ENCODE results near the gene ADTRP.

The ADTRP gene

GRCh38 chr6:11724286-11724685, 54.3 kb downstream of the ADTRP start:
- DNase-seq (ENCODE audit: low read depth in 2 of 2), result no peak

DNA sequence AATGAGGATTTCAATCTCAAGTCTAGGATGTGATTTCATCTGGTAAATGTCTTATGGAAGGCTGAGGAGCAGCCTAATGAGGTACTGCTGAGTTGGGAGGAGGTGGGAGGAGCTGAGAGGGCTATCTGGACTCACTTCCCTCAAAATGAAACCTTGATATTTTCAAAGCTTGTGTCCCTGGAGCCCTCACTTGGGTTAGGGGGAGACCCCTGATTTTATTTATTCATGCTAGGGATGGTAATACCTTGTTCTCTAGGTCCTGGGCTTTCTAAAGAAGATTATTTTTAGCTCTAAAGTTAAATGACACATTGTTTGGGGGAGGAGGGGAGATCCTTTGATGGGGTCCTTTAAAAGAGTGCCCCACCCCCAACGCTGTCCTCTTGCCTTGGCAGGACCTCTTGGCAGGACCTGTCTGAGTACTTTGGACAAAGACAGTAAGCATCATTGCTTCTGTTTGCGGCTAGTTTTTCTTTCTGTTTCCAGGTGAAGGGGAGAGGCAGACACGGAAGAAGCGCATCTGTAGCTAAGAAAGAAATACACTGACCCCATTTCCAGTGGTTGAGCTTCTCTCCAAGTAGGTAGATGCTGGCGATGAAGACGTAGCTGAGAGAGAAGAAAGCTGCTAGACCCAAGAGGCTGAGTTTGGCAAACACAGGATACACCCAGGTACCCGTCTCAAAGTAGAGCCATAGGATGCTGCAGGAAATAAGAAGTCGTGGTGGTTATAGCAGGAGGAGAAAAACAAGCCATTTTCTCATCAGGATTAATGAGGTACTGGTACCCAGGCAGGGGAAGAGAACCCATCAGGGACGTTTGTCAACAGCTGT, 55.6 kb downstream of the ADTRP start:
- no peak for DNase-seq (ENCODE audit: low read depth in 2 of 2)

- DNase-seq (ENCODE audit: low read depth in 2 of 2), result no peak
Measured at GRCh38 chr6:11722220-11722619, 56.4 kb downstream of the ADTRP start.

GRCh38 chr6:11718463-11718862, 60.1 kb downstream of the ADTRP start:
- DNase-seq (ENCODE audit: low read depth in 2 of 2), result no peak

DNA sequence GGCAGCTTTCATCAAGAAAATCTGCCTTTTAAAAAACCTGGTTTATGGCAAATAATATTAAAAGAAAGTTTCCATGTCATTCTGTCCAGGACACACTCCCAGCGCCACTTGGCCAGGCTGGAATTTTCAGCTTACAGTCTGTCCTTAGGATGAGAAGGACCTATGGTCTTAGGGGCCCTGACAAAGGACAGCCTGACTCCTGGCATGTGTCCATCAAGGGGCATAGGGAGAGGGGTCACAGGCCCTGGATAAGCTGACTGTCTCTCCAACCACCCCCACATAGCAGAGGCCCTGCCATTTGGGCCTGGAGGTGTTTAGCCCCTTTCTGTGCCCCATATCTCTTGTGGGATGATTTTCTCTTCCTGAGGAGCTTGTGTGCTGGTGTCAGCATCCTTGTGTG, 60.6 kb downstream of the ADTRP start:
- no peak for DNase-seq (ENCODE audit: low read depth in 2 of 2)

DNA sequence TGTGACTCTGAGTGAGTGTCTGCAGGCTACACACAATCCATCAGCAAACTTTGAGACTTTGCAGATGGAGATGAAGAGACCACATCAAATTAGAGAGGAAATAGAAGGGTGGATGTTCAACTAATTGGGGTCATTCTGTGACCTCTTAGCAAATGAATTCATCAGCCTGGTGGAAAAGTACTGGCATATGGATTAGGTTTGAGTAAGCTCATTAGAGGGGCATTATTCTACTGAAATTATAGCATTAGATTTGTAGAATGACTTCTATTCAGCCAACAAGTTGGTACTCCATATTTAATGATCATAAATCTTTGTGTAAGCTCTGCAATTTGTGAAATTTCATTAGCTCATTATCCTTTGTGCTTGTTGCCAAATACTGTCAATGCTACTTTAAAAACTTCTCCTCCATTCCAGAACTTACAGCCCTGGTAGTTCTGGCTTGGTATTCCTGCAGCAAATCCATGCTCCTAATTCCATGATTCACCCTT, 63.8 kb downstream of the ADTRP start:
- no peak for DNase-seq (ENCODE audit: low read depth in 2 of 2)

DNA sequence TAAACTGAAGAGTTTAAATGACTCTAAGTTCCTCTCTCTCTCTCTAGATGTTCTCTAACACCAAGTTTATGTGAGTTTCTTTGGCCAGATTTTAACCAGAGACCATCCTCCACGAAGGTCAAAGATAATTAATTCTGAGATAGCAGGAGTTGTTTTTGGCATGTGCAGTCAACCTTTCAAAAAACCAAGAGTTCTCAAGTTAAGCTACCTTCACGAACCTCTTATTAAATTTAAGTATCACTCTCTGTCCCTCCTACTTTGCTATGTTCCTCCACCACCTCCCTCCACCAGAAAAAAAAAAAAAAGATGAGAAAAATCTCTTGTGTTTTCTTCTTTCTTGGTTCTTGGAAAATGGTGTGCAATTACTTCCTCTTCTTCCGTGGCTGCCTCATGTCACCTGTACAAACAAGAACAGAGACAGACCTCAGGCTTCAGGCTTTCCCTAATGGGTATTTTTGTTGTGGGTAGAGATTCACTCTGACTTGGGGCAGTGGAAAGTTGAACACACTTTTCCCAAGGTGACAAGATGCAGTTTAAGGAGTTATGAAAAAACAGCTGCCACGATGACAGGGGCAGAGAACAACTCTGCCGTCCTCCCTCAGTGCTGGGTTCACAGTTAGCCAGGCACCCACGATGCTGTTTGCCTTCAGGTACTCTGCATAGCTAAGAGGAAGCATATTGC, 64.3 kb downstream of the ADTRP start:
- DNase-seq (ENCODE audit: low read depth in 2 of 2), result no peak

- DNase-seq (ENCODE audit: low read depth in 2 of 2), result no peak
Measured at GRCh38 chr6:11712760-11713159, 65.8 kb downstream of the ADTRP start.

DNA sequence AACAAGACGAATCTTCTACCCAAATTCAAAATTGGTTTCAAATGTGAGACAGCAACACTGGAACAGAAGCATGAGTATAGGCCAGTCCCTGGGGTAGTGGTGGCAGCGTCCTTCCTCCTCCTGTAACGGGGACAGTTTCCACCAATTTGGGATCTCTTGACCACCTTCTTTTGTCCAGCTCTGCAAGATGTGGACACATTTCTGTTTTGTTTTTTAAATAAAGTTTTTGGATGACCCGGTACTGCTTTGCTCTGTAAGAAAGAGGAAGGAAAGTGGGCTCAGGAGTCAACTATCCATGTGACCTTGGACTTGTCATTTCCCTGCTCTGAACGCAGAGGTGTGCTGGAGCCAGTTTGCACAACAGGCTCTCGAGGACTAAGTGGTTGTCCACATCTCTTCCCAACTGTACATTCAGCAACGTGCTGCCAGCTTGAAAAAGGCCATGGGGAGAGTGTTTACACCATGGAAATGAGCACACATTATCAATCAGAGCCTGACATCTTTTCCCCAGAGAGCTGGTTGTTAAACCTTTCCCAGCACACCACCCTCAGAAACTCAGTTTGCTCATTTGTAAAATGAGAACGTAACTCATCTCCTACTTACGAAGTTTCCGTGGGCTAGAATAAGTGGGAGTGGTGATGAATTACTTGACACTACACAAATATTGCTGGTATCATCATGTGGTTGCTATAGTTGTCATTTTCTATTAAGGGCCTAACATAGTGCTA, 66.5 kb downstream of the ADTRP start:
- DNase-seq (ENCODE audit: low read depth in 2 of 2), result no peak

DNA sequence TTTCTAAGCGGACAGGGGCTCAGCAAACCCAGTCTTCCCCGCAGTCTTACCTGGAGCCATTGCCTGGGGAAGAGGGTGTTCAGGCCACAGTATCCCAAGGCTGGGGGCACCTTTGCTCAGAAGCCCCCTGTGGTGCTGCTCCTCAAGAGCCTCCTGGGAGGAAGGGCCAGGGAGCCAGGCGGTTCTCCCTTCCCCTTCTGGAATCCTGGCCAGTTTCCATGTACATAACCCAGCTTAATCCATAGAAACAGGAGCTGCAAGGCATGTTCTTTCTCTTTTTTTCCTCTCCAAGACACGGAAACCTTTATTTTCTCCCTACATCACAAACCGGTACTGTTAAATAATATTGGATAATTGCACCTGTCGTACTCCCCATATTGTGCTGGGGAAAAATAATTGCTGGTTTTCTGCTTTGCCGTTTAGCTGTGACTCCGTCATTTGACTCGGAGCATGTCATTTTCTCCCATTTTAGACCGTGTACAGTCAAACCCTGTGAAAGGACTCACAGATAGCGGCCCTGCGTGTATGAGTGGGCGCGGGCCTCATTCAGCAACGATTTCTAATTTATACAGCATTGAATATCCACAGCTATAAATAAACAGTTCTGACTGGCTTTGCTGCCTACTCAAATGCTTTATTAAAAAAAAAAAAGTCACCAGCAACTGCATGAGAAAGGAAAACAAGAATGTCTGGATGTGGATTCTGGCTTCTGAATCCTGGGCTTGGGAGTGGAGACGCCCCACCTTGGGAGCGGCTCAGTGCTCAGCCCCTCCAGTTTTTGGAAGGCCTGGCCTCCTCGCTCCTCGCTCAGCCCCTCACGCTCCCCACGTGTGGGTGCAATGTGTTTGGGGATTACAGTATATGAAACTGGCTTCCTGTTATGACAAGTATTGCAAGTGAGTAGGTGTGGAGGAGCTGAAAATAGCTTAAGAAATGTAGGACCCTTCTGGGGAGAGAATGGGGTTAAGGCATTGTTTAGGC, 67.3 kb downstream of the ADTRP start:
- no peak for DNase-seq (ENCODE audit: low read depth in 2 of 2)

DNA sequence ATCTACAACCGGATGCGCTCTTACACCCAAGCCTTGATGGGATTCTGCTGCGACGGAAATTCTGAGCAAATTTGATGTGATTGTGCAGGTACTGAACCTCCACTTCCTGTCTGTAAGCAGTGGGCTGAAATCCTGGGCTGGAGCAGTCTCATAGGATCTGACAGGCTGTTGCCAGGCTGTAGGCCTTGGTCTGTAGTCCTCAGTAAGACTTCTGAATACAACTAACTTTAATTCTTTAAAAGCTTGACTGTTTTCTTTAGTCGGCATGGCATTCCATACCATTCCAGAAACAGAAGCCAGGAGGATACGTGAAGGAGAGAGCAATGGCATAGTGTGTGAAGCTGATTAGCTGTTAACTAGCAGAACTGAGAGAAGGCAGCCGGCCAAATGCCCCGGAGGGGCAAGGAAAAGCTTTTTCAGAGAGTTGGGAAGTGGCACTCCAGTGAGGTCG, 68.3 kb downstream of the ADTRP start:
- peak in 1 of 2 donors; percentile 24 for DNase-seq (ENCODE audit: low read depth in 2 of 2)

DNA sequence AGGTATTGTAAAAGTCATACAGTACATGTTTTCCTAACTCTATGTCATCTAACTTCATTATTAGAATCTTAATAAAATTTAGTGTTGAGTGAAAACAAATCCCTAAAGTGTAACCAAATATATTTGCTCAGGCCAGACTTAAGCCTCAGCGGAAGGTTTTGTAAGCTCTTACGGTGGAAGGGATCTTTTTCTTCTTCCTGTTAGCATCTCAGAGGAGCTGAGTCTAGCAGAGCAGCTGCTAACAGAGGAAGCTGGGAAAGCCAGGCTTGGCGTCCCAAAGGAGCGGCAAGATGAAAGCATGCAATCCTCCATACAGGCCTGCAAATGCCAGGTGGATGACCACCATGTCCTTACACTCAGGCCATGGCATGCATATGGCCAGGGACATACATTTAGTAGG, 72.4 kb downstream of the ADTRP start:
- no peak for DNase-seq (ENCODE audit: low read depth in 2 of 2)

- no peak for DNase-seq (ENCODE audit: low read depth in 2 of 2)
Measured at GRCh38 chr6:11705483-11705882, 73.1 kb downstream of the ADTRP start.

- no peak for DNase-seq (ENCODE audit: low read depth in 2 of 2)
Measured at GRCh38 chr6:11705069-11705468, 73.5 kb downstream of the ADTRP start.

- no peak for DNase-seq (ENCODE audit: low read depth in 2 of 2)
Measured at GRCh38 chr6:11703725-11704124, 74.9 kb downstream of the ADTRP start.

- DNase-seq (ENCODE audit: low read depth in 2 of 2), result no peak
Measured at GRCh38 chr6:11702500-11703130, 76.0 kb downstream of the ADTRP start.

- DNase-seq (ENCODE audit: low read depth in 2 of 2), result no peak
Measured at GRCh38 chr6:11702089-11702488, 76.5 kb downstream of the ADTRP start.

DNA sequence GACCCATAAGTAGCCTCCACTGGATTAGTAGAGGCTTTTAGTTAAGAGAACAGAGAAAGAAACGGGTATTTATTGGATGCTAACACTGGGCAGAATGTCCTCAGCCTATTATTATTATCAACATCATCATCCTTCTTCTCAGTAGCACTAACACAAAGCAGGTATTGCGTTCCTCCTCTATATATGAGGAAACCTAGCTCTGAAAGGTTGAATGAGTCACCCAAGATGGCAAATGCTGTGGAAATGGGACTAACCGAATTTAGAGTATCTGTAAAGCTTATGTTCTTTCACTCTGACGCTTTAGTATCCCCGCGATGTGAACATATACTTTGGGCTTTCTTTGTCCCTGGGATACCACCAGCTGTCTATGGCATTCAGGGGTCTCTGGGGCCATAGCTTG, 77.0 kb downstream of the ADTRP start:
- no peak for DNase-seq (ENCODE audit: low read depth in 2 of 2)

- no peak for DNase-seq (ENCODE audit: low read depth in 2 of 2)
Measured at GRCh38 chr6:11700118-11700718, 78.4 kb downstream of the ADTRP start.

DNA sequence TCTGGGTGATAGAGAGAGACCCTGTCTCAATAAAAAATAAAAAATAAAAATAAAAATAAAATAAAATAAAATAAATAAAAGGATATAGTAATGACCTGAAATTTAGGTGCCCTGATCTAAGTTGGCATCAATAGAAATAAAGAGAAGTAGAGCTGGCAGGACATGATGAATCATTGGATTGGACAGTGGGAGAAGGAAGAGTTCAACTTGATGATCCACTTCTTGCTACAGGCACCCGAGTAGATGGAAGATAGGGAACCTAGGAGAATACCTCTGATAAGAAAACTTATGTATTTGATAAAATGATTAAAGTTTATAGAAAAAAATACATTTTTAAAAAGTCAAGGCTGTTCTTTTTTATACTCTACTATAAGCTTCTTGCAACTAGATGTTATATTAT, 79.0 kb downstream of the ADTRP start:
- no peak for DNase-seq (ENCODE audit: low read depth in 2 of 2)
